ENCODE results near the gene CBX1.
A peak's percentile ranks its signal among the peaks of the same experiment; 100 is the strongest.
"Not testable (repeated sequence)": the region's sequence is repeated elsewhere in the genome, so short reads cannot be mapped to it uniquely, and the experiment has no call there.

Gene CBX1

DNA sequence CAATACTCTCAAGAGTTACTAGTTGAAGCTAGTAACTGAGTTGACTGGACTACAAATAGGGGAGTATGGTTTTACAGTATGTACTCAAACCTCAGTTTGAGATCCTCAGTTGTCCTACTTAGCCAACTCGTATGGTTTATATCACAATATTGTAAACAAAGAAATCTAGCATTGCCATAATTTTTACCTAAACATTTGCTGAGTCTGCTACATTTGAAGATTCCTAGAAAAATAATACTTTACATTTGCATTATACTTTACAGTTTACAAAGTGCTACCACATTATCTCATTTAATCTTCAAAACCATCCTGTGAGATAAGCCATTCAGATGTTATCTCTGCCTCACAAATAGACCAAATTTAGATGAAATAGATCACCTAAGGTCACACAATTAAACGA is 16.3 kb downstream of the CBX1 start:
- no peak for TF ChIP-seq ZFX (IDR thresholded peaks at IDR 0.05; ENCODE audit: borderline replicate concordance)
- TF ChIP-seq, protein P1, sequence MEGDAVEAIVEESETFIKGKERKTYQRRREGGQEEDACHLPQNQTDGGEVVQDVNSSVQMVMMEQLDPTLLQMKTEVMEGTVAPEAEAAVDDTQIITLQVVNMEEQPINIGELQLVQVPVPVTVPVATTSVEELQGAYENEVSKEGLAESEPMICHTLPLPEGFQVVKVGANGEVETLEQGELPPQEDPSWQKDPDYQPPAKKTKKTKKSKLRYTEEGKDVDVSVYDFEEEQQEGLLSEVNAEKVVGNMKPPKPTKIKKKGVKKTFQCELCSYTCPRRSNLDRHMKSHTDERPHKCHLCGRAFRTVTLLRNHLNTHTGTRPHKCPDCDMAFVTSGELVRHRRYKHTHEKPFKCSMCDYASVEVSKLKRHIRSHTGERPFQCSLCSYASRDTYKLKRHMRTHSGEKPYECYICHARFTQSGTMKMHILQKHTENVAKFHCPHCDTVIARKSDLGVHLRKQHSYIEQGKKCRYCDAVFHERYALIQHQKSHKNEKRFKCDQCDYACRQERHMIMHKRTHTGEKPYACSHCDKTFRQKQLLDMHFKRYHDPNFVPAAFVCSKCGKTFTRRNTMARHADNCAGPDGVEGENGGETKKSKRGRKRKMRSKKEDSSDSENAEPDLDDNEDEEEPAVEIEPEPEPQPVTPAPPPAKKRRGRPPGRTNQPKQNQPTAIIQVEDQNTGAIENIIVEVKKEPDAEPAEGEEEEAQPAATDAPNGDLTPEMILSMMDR (IDR thresholded peaks at IDR 0.05): no peak
- no peak overlapping the region for H3K27ac ChIP-seq

DNA sequence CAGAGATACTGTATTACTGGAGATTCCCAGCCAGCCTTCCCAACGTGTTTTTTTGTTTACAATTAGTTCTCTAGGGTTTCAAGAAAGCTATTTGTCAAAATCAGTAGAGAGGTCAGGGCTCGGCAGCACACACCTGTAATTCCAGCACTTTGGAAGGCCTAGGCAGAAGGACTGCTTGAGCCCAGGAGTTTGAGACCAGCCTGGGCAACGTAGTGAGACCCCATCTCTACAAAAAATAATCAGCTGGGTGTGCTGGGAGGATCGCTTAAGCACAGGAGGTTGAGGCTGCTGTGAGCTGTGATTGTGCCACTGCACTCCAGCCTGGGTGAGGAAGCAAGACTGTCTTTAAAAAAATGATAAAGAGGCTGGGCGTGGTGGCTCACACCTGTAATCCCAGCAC is 19.4 kb downstream of the CBX1 start:
- no peak overlapping the region; the same call in 1 of the 2 replicates for H3K27ac ChIP-seq
- TF ChIP-seq, protein P1 (IDR thresholded peaks at IDR 0.05): no peak
- no peak for TF ChIP-seq ZFX (IDR thresholded peaks at IDR 0.05; ENCODE audit: borderline replicate concordance)

DNA sequence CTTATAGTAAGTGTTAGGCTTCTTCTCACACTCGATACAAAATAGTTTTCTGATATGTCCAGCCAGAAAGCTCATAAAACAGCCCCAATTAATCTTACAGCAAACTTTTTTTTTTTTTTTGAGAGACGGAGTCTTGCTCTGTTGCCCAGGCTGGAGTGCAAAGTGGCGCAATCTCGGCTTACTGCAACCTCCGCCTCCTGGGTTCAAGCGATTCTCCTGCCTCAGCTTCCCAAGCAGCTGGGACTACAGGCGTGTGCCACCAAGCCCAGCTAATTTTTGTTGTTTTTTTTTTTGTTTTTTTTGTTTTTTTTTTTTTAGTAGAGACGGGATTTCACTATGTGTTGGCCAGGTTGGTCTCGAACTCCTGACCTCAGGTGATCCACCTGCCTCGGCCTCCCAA is 24.1 kb downstream of the CBX1 start:
- H3K27ac ChIP-seq: not testable (repeated sequence)

DNA sequence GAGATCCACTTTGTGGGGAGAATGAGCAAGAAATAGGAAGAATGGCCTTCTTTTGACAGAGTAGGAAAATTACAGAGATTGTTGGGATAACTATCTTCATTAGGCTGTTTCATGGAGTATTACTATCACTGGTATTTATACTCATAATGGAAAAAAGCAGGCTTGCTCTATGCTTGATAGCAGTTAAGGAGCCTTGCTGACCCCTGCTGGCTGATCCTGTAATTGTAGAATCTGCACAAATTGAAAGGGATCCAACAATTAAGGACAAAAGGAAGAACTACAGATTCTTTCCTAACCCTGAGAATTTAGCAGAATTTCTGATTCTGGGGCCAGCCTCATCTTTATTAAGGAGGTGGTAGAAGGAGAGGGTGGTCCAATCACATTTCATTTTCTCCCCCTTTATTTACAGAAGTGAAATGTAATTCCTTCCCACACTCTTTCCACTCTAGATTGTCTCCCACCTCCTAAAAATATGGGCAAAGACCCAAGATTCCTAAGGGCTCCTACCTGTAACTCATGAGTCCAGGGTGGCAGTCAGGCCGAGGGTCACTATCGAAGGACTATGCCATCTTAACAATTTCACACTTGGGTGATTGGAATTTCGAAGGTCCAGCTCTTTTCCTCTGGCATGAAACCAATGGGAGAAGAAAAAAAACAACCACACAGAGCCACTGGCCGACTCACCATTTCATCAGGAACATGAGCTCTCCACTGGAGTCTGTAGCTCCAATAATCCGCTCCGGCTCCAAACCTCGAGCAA is 26.8 kb downstream of the CBX1 start:
- TF ChIP-seq, protein P1 (IDR thresholded peaks at IDR 0.05): peak; percentile 89
- no peak for TF ChIP-seq ZFX (IDR thresholded peaks at IDR 0.05; ENCODE audit: borderline replicate concordance)
- peak overlapping the region; percentile 22; the same call in 1 of the 2 replicates for H3K27ac ChIP-seq

DNA sequence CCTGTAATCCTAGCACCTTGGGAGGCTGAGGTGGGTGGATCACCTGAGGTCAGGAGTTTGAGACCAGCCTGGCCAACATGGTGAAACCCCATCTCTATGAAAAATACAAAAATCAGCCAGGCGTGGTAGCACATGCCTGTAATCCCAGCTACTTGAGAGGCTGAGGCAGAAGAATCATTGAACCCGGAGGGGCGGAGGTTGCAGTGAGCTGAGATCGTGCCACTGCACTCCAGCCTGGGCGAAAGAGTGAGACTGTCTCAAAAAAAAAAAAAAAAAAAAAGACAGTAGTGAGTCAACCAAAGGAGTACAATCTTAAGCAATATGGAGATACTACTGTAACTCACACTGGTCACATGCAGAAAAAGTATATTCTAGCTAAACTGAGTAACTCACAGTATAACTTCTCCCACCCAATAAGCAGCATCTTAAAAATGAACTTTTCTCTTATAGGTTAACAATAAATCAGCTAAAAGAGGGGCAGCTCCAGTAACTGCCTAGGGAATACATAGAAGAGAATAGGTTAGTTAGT is 27.6 kb downstream of the CBX1 start:
- not testable (repeated sequence) for H3K27ac ChIP-seq

DNA sequence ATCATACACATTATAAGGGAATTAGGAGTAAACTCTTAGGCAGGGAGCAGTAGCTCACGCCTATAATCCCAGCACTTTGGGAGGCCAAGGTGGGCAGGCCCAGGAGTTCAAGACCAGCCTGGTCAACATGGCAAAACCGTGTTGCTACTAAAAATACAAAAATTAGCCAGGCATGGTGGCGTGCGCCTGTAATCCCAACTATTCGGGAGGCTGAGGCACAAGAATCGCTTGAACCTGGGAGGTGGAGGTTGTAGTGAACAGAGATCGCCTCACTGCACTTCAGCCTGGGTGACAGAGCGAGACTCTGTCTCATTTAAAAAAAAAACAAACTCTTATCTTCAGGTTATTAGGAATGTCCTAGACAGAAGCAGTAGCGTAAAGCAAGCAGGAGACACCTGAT is 28.5 kb downstream of the CBX1 start:
- not testable (repeated sequence) for H3K27ac ChIP-seq

DNA sequence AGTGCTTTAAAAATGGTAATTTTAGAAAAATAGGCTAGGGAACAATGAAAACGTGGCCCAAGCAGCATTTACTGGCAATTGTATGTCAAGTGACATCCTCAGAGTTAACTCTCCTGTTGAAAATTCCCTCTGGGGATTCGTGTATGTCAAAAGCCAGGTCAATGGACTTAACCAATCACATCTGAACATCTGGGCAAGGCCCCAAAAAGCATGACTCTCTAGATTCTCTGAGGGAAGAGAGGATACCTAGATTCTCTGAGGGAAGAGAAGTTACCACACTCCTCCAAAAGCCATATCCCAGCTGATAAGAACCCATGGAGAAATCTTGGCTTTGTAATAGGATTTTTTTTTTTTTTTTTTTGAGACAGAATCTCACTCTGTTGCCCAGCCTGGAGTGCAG is 29.6 kb downstream of the CBX1 start:
- H3K27ac ChIP-seq: no peak overlapping the region
- TF ChIP-seq, protein P1 (IDR thresholded peaks at IDR 0.05): no peak
- no peak for TF ChIP-seq ZFX (IDR thresholded peaks at IDR 0.05; ENCODE audit: borderline replicate concordance)

DNA sequence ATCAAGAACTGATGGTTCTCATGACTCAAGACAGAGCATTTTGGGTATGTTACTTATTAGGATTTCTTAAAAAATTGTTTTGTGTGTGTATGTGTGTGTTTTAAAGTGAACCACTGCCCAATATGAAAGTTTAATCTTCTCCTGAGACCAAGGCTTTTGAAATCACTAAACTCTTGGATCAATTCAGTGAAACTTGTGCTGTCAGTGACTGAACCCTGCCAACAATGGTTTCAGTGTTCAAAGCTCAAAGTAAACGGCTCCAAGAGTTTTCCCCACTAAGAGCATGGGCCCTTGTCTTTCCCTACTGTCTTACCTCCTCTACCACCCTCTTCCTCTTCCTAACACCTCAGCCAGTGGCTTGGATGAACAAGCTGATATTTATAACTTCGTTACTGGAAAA is 31.1 kb downstream of the CBX1 start:
- H3K27ac ChIP-seq: no peak overlapping the region
- TF ChIP-seq, protein P1 (IDR thresholded peaks at IDR 0.05): no peak
- no peak for TF ChIP-seq ZFX (IDR thresholded peaks at IDR 0.05; ENCODE audit: borderline replicate concordance)

DNA sequence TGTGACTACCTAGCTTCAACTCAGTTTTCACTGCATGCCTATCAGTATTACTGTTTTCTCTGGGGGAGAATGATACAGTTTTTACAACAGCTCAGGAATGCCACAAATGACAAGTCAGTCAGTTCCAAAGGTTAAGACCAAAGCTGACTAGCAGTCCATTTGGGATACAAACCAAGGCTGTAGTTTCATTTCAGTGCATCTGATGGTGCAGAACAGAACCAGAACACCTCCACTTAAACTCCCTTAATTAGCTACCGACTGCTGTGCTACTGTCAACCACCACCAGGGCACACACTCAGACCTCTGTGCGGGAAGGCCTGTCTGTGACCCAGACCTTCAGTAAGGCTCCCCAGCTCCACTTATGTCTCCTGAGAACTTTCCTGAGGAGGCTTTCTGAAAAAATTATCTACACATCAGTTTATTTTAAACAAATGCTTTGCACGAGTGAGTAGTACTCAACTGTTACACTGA is 32.8 kb downstream of the CBX1 start:
- TF ChIP-seq ZFX (IDR thresholded peaks at IDR 0.05; ENCODE audit: borderline replicate concordance): no peak
- TF ChIP-seq, protein P1 (IDR thresholded peaks at IDR 0.05): peak; percentile 22; the same call in 1 of the 2 replicates
- H3K27ac ChIP-seq: peak overlapping the region; percentile 14; the same call in 1 of the 2 replicates

DNA sequence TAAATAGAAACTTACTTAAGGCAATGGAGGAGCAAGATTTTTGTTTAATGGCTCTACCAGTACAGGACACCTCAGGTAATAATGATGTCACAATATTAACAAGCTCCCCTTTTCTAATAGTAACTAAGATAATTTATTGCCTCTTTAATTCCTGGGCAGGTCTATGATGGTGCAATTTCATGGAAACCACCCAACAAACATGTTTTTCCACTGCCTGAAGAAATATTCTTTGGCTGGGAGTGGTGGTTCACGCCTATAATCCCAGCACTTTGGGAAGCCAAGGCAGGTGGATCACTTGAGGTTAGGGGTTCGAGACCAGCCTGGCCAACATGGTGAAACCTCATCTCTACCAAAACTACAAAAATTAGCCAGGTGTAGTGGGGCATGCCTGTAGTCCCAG is 33.5 kb downstream of the CBX1 start:
- peak overlapping the region; percentile 14; the same call in 1 of the 2 replicates for H3K27ac ChIP-seq
